WTC11 (cell line): ENCODE results near the gene EHF.

ENCODE experiments used
- GABPB1 ChIP-seq: sonication (generic); formaldehyde crosslinking; IDR thresholded peaks from 2 replicates; pipeline ENCODE4 v1.8.1; 2023; ENCODE audit warnings: mild to moderate bottlenecking, missing genetic modification reagents
- NR3C1 ChIP-seq: sonication (generic); formaldehyde crosslinking; conservative IDR thresholded peaks from 2 replicates; pipeline ENCODE4 v1.8.1; 2023; ENCODE audit warnings: low read depth, mild to moderate bottlenecking, missing genetic modification reagents
- SP1 ChIP-seq: sonication (generic); formaldehyde crosslinking; conservative IDR thresholded peaks from 2 replicates; pipeline ENCODE4 v1.8.1; 2022; ENCODE audit warnings: missing genetic modification reagents
- TEAD1 ChIP-seq: sonication (generic); formaldehyde crosslinking; IDR thresholded peaks from 2 replicates; pipeline ENCODE4 v1.8.0; 2022; ENCODE audit warnings: mild to moderate bottlenecking, missing genetic modification reagents
- TF ChIP-seq, protein P1 (sequence below): fragments of 200-600 bp; IDR thresholded peaks from 2 replicates; pipeline ENCODE4 v1.8.0; 2022; ENCODE audit warnings: antibody characterized with exemption
- TF ChIP-seq, protein P2 (sequence below): sonication (generic); formaldehyde crosslinking; IDR thresholded peaks from 2 replicates; pipeline ENCODE4 v1.8.1; 2023; ENCODE audit warnings: mild to moderate bottlenecking, missing genetic modification reagents, moderate library complexity
- TF ChIP-seq, protein P3 (sequence below): sonication (generic); formaldehyde crosslinking; IDR thresholded peaks from 2 replicates; pipeline ENCODE4 v1.8.1; 2023; ENCODE audit warnings: mild to moderate bottlenecking, missing genetic modification reagents, borderline replicate concordance

DNA sequence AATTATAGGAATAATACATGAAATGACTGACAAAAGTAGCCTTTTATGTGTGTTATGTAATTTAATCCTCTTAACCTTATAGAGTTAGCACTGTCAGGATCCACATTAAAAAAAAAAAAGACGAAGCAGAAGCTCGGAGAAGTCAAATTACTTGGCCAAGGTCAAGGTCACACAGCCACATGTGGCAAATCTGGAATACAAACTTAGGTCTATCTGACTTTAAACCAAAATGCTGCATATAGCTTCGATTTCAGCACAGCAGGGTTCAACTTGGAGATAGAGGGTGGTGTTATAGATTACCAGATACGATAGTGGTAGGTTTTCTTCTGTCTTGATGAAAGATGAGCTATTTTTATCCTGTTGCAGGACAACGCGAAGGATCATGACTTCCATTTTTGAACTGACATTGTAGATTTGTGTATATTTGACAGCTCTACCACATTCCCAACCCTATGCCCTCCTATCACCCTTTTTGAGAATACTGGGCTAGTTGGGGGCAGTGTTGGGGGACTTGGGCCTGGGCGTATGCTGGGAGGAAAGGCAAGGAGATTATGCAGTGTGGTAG lies 11.6 kb upstream of the EHF start:
- TF ChIP-seq NR3C1 = no peak
- no peak for TF ChIP-seq SP1 (CRISPR knock-in tag)
- TF ChIP-seq GABPB1 (CRISPR knock-in tag) = no peak
- TF ChIP-seq, protein P1, sequence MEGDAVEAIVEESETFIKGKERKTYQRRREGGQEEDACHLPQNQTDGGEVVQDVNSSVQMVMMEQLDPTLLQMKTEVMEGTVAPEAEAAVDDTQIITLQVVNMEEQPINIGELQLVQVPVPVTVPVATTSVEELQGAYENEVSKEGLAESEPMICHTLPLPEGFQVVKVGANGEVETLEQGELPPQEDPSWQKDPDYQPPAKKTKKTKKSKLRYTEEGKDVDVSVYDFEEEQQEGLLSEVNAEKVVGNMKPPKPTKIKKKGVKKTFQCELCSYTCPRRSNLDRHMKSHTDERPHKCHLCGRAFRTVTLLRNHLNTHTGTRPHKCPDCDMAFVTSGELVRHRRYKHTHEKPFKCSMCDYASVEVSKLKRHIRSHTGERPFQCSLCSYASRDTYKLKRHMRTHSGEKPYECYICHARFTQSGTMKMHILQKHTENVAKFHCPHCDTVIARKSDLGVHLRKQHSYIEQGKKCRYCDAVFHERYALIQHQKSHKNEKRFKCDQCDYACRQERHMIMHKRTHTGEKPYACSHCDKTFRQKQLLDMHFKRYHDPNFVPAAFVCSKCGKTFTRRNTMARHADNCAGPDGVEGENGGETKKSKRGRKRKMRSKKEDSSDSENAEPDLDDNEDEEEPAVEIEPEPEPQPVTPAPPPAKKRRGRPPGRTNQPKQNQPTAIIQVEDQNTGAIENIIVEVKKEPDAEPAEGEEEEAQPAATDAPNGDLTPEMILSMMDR = no peak
- TF ChIP-seq, protein P2, sequence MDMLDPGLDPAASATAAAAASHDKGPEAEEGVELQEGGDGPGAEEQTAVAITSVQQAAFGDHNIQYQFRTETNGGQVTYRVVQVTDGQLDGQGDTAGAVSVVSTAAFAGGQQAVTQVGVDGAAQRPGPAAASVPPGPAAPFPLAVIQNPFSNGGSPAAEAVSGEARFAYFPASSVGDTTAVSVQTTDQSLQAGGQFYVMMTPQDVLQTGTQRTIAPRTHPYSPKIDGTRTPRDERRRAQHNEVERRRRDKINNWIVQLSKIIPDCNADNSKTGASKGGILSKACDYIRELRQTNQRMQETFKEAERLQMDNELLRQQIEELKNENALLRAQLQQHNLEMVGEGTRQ (CRISPR knock-in tag) = no peak
- no peak for TF ChIP-seq TEAD1 (CRISPR knock-in tag)
- TF ChIP-seq, protein P3, sequence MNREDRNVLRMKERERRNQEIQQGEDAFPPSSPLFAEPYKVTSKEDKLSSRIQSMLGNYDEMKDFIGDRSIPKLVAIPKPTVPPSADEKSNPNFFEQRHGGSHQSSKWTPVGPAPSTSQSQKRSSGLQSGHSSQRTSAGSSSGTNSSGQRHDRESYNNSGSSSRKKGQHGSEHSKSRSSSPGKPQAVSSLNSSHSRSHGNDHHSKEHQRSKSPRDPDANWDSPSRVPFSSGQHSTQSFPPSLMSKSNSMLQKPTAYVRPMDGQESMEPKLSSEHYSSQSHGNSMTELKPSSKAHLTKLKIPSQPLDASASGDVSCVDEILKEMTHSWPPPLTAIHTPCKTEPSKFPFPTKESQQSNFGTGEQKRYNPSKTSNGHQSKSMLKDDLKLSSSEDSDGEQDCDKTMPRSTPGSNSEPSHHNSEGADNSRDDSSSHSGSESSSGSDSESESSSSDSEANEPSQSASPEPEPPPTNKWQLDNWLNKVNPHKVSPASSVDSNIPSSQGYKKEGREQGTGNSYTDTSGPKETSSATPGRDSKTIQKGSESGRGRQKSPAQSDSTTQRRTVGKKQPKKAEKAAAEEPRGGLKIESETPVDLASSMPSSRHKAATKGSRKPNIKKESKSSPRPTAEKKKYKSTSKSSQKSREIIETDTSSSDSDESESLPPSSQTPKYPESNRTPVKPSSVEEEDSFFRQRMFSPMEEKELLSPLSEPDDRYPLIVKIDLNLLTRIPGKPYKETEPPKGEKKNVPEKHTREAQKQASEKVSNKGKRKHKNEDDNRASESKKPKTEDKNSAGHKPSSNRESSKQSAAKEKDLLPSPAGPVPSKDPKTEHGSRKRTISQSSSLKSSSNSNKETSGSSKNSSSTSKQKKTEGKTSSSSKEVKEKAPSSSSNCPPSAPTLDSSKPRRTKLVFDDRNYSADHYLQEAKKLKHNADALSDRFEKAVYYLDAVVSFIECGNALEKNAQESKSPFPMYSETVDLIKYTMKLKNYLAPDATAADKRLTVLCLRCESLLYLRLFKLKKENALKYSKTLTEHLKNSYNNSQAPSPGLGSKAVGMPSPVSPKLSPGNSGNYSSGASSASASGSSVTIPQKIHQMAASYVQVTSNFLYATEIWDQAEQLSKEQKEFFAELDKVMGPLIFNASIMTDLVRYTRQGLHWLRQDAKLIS = no peak
